ENCODE measurements around the gene SNN.

DNA sequence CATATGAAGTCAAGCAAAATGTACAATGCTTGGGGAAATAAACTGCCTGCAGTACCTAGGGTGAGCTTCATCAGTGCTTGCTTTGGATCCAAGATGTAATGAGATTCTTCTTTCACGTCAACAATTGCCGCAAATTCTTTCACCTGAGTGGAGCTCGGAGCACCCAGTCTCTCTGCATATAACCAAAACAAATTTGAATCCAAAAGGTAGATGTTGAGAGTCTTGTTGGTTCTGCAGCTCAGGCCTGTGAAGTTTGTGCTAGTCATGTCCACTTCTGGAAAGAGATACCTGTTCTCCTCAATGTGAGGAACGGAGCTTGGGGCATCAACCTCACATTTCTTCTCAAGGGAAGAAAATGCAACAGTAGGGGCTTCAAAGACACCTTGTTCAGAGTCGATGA, 23.0 kb downstream of the SNN start:
- TF ChIP-seq, protein P1, sequence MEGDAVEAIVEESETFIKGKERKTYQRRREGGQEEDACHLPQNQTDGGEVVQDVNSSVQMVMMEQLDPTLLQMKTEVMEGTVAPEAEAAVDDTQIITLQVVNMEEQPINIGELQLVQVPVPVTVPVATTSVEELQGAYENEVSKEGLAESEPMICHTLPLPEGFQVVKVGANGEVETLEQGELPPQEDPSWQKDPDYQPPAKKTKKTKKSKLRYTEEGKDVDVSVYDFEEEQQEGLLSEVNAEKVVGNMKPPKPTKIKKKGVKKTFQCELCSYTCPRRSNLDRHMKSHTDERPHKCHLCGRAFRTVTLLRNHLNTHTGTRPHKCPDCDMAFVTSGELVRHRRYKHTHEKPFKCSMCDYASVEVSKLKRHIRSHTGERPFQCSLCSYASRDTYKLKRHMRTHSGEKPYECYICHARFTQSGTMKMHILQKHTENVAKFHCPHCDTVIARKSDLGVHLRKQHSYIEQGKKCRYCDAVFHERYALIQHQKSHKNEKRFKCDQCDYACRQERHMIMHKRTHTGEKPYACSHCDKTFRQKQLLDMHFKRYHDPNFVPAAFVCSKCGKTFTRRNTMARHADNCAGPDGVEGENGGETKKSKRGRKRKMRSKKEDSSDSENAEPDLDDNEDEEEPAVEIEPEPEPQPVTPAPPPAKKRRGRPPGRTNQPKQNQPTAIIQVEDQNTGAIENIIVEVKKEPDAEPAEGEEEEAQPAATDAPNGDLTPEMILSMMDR (IDR thresholded peaks at IDR 0.05 in 8 of 11, conservative IDR thresholded peaks at IDR 0.05 in 3 of 11) = no peak
- no peak for TF ChIP-seq POLR2A (IDR thresholded peaks at IDR 0.05)
